HEK293T (cell line): ENCODE measurements around the gene CHST3.

Source experiments
- ARNT ChIP-seq: fragments of 450-650 bp; IDR thresholded peaks from 2 replicates; pipeline ENCODE4 v1.6.1; 2017; ENCODE audit warnings: mild to moderate bottlenecking
- BHLHE40 ChIP-seq: fragments of 450-650 bp; IDR thresholded peaks from 2 replicates; pipeline ENCODE4 v1.6.1; 2016; ENCODE audit warnings: mild to moderate bottlenecking, moderate library complexity, borderline replicate concordance
- ELF4 ChIP-seq: fragments of 450-650 bp; IDR thresholded peaks from 2 replicates; pipeline ENCODE4 v1.6.1; 2017; ENCODE audit warnings: antibody characterized with exemption
- FOXA1 ChIP-seq: fragments of 450-650 bp; IDR thresholded peaks from 2 replicates; pipeline ENCODE4 v1.6.1; 2016; ENCODE audit warnings: mild to moderate bottlenecking
- FOXK2 ChIP-seq: fragments of 450-650 bp; IDR thresholded peaks from 2 replicates; pipeline ENCODE4 v1.6.1; 2016; ENCODE audit warnings: mild to moderate bottlenecking
- FOXM1 ChIP-seq: fragments of 450-650 bp; IDR thresholded peaks from 2 replicates; pipeline ENCODE4 v1.6.1; 2017; ENCODE audit warnings: mild to moderate bottlenecking, borderline replicate concordance
- HDGF ChIP-seq: fragments of 450-650 bp; IDR thresholded peaks from 2 replicates; pipeline ENCODE4 v1.6.1; 2017; ENCODE audit warnings: antibody characterized with exemption, borderline replicate concordance
- LEF1 ChIP-seq: fragments of 450-650 bp; IDR thresholded peaks from 2 replicates; pipeline ENCODE4 v1.6.1; 2017; ENCODE audit warnings: mild to moderate bottlenecking, borderline replicate concordance
- NFRKB ChIP-seq: fragments of 450-650 bp; IDR thresholded peaks from 2 replicates; pipeline ENCODE4 v1.6.1; 2016; ENCODE audit warnings: mild to moderate bottlenecking, moderate library complexity
- SP1 ChIP-seq: fragments of 450-650 bp; IDR thresholded peaks from 2 replicates; pipeline ENCODE4 v1.6.1; 2017
- SUZ12 ChIP-seq: fragments of 450-650 bp; IDR thresholded peaks from 2 replicates; pipeline ENCODE4 v1.6.1; 2016; ENCODE audit warnings: mild to moderate bottlenecking

- TF ChIP-seq FOXM1: no peak
- TF ChIP-seq FOXA1: no peak
- no peak for TF ChIP-seq FOXK2
- TF ChIP-seq SP1: no peak
- TF ChIP-seq BHLHE40: no peak
- TF ChIP-seq ARNT: no peak
- no peak for TF ChIP-seq ELF4
- no peak for TF ChIP-seq HDGF
- no peak for TF ChIP-seq SUZ12
- TF ChIP-seq LEF1: no peak
- TF ChIP-seq NFRKB: no peak
Measured at GRCh38 chr10:71948496-71949067, 15.6 kb upstream of the CHST3 start.
